CD4-positive, alpha-beta T cell (primary cell): ENCODE results near the gene SCAMP5. TPM values are rescaled to one million over a fixed set of nuclear protein-coding genes. Genes with fewer than 3 reads are reported as not detected.

Source experiments
- ATAC-seq: fragments of 200-7000 bp; cut with Tn5 transposase; one replicate; pipeline ENCODE4 v1.10.0; 2022; ENCODE audit warnings: mild to moderate bottlenecking; ENCODE audit not compliant: poor library complexity
- CTCF ChIA-PET: fragments of 350-600 bp; sonication (Branson Sonifier 250); formaldehyde crosslinking; loops from one replicate; lab custom pipeline; 2021; ENCODE audit warnings: antibody characterized with exemption, inconsistent platforms; lab: Charles Lee
- POLR2A ChIA-PET: fragments of 350-600 bp; sonication (Branson Sonifier 250); formaldehyde crosslinking; loops from one replicate; lab custom pipeline; 2021; ENCODE audit warnings: antibody characterized with exemption, inconsistent platforms; lab: Charles Lee
- DNase-seq, 14 experiments: peaks; one replicate each; pipeline ENCODE4 v3.0.0-alpha.2; 2013 to 2020; ENCODE audit warnings: mixed read lengths in 2 of 14
- H3K27ac ChIP-seq, 2 donors: one replicate each; pipeline versions ENCODE4 v1.5.1 to v1.7.0; 2013; ENCODE audit warnings: low read length in 2 of 2, low read depth in 1 of 2, mild to moderate bottlenecking in 1 of 2
- H3K27me3 ChIP-seq, 2 experiments: 1 replicate in 1 of 2; 2 replicates in 1 of 2; pipeline versions ENCODE4 v1.6.1 to v1.7.0; 2013; ENCODE audit warnings: low read length in 2 of 2, control low read depth in 1 of 2, mild to moderate bottlenecking in 1 of 2, moderate library complexity in 1 of 2; ENCODE audit not compliant: insufficient read depth in 2 of 2, control insufficient read depth in 1 of 2
- H3K36me3 ChIP-seq: one replicate; pipeline ENCODE4 v1.6.1; 2013; ENCODE audit warnings: low read length, control low read depth; ENCODE audit not compliant: insufficient read depth
- H3K4me1 ChIP-seq: one replicate; pipeline ENCODE4 v1.6.1; 2013; ENCODE audit warnings: low read length, control low read depth; ENCODE audit not compliant: insufficient read depth
- H3K4me3 ChIP-seq: one replicate; pipeline ENCODE4 v1.5.1; 2013; ENCODE audit warnings: mild to moderate bottlenecking, low read length, moderate library complexity
- H3K9me3 ChIP-seq, 2 experiments: 1 replicate in 1 of 2; 2 replicates in 1 of 2; pipeline versions ENCODE4 v1.6.1 to v1.7.0; 2013; ENCODE audit warnings: low read length in 2 of 2, mild to moderate bottlenecking in 2 of 2, control low read depth in 1 of 2, moderate library complexity in 1 of 2; ENCODE audit not compliant: control insufficient read depth in 1 of 2, insufficient read depth in 1 of 2
- H3K27ac Mint-ChIP-seq: one replicate; pipeline ENCODE4 v1.8.0; 2020; ENCODE audit warnings: mixed read lengths
- H3K27me3 Mint-ChIP-seq: one replicate; pipeline ENCODE4 v1.8.0; 2021; ENCODE audit warnings: mixed read lengths
- H3K36me3 Mint-ChIP-seq: one replicate; pipeline ENCODE4 v1.8.0; 2021; ENCODE audit warnings: low read depth, mixed read lengths
- H3K4me1 Mint-ChIP-seq: one replicate; pipeline ENCODE4 v1.8.0; 2021; ENCODE audit warnings: low read depth, mixed read lengths
- H3K4me3 Mint-ChIP-seq: one replicate; pipeline ENCODE4 v1.8.0; 2020; ENCODE audit warnings: mild to moderate bottlenecking, mixed read lengths
- H3K9me3 Mint-ChIP-seq: one replicate; pipeline ENCODE4 v1.8.0; 2020; ENCODE audit warnings: mixed read lengths
- intact Hi-C, 2 experiments: fragments of 100-400 bp; cut with DNase I in 1 of 2; cut with micrococcal nuclease in 1 of 2; formaldehyde crosslinking; loops; one replicate each; pipeline versions ENCODE4 v1.15.1 to v1.9.0; 2023 to 2025; cut with DNase I, micrococcal nuclease
- total RNA-seq, 174 experiments: library from RNA in 2 of 174; stranded (reverse) in 2 of 174; gene quantifications; one replicate each; pipeline ENCODE4 v1.2.3 and lab custom pipeline; 2021 to 2026
- TF ChIP-seq, protein P1 (sequence below): fragments of 200-600 bp; IDR thresholded peaks from one replicate; pipeline ENCODE4 v1.8.0; 2022; ENCODE audit warnings: antibody characterized with exemption, mild to moderate bottlenecking

The SCAMP5 gene
- total RNA-seq, 2 experiments from 2014 or later: 5.7 to 6.4 TPM

DNA sequence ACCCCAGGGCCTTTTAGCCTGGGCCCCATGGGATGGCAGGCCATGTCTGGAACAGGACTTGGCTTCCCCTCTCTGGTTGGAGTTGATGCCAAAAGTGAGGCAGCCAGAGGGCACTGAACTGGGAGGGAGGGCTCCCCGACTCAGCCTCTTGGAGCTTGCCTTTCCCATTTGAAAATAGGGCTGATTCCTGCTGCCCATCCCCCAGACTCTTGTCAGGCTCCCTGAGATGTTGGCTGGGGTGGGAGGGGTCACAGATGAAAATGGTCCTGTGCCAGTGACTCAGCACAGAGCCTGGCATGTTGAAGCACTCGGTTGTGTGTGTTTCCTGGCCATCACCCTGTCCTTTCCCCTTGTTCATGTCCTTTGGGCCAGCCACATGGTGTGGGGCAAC, 34.7 kb downstream of the SCAMP5 start:
- Mint-ChIP-seq H3K27me3 (no peaks in the 10 kb centered on the region), H3K4me3 (no peak overlapping the region), H3K27ac (no peak overlapping the region), H3K4me1 (peaks cover 12% of the 10 kb centered on the region), H3K36me3 (peaks cover 6% of the 10 kb centered on the region), H3K9me3 (no peaks in the 10 kb centered on the region)
- Histone ChIP-seq H3K36me3 (peaks cover 13% of the 10 kb centered on the region), H3K27ac (no peak overlapping the region), H3K4me1 (peaks cover 19% of the 10 kb centered on the region), H3K9me3 (no peaks in the 10 kb centered on the region), H3K4me3 (no peak overlapping the region), H3K27me3 (no peaks in the 10 kb centered on the region)
- DNase-seq: peak in 2 of 14 experiments; percentile 37 to 49
- ChIA-PET POLR2A (interaction anchor here (1.3 kb wide), 2 partner anchors 174 to 176 kb away, joined by 4 to 15 read pairs; no protein-coding TSS in a partner anchor), CTCF (interaction anchor here (1.9 to 2.0 kb wide), 2 partner anchors 171 to 175 kb away, joined by 27 to 41 read pairs; partner anchors contain the start of gene C15orf39)
- no peak for ATAC-seq
- intact Hi-C loops: loop anchor here in 1 of 2 experiments (5.0 kb wide), 1 partner anchor 277 kb away; no protein-coding TSS in a partner anchor
- TF ChIP-seq, protein P1, sequence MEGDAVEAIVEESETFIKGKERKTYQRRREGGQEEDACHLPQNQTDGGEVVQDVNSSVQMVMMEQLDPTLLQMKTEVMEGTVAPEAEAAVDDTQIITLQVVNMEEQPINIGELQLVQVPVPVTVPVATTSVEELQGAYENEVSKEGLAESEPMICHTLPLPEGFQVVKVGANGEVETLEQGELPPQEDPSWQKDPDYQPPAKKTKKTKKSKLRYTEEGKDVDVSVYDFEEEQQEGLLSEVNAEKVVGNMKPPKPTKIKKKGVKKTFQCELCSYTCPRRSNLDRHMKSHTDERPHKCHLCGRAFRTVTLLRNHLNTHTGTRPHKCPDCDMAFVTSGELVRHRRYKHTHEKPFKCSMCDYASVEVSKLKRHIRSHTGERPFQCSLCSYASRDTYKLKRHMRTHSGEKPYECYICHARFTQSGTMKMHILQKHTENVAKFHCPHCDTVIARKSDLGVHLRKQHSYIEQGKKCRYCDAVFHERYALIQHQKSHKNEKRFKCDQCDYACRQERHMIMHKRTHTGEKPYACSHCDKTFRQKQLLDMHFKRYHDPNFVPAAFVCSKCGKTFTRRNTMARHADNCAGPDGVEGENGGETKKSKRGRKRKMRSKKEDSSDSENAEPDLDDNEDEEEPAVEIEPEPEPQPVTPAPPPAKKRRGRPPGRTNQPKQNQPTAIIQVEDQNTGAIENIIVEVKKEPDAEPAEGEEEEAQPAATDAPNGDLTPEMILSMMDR: no peak

GRCh38 chr15:75030424-75030823, 35.1 kb downstream of the SCAMP5 start:
- Histone ChIP-seq H3K27me3 (no peaks in the 10 kb centered on the region), H3K4me1 (peaks cover 18% of the 10 kb centered on the region), H3K36me3 (peaks cover 13% of the 10 kb centered on the region), H3K9me3 (no peaks in the 10 kb centered on the region), H3K27ac (no peak overlapping the region), H3K4me3 (no peak overlapping the region)
- no peak overlapping the region for H3K4me3 Mint-ChIP-seq
- H3K27ac Mint-ChIP-seq: no peak overlapping the region
- no peak for DNase-seq
- H3K36me3 Mint-ChIP-seq: peaks cover 6% of the 10 kb centered on the region
- no peaks in the 10 kb centered on the region for H3K9me3 Mint-ChIP-seq
- intact Hi-C loops: loop anchor here in 1 of 2 experiments (5.0 kb wide), 1 partner anchor 277 kb away; no protein-coding TSS in a partner anchor
- TF ChIP-seq, protein P1: no peak
- ChIA-PET POLR2A (interaction anchor here (0.7 kb wide), 1 partner anchor 422 kb away, joined by 3 read pairs; no protein-coding TSS in a partner anchor), CTCF (interaction anchor here (1.1 to 2.0 kb wide), 3 partner anchors 171 to 174 kb away, joined by 5 to 41 read pairs (median 27); partner anchors contain the start of gene C15orf39)
- H3K4me1 Mint-ChIP-seq: peaks cover 8% of the 10 kb centered on the region
- ATAC-seq: no peak
- no peaks in the 10 kb centered on the region for H3K27me3 Mint-ChIP-seq

GRCh38 chr15:75031848-75032247, 36.5 kb downstream of the SCAMP5 start:
- Mint-ChIP-seq H3K36me3 (peaks cover 6% of the 10 kb centered on the region), H3K4me3 (no peak overlapping the region), H3K27me3 (no peaks in the 10 kb centered on the region), H3K9me3 (no peaks in the 10 kb centered on the region), H3K27ac (no peak overlapping the region), H3K4me1 (peaks cover 7% of the 10 kb centered on the region)
- Histone ChIP-seq H3K4me3 (no peak overlapping the region), H3K9me3 (no peaks in the 10 kb centered on the region), H3K27ac (no peak overlapping the region), H3K36me3 (peaks cover 13% of the 10 kb centered on the region), H3K27me3 (no peaks in the 10 kb centered on the region), H3K4me1 (peaks cover 18% of the 10 kb centered on the region)
- ChIA-PET CTCF (interaction anchor here (1.1 kb wide), 1 partner anchor 173 kb away, joined by 5 read pairs; no protein-coding TSS in a partner anchor), POLR2A (no interaction called here)
- DNase-seq (peak in 1 of 14 experiments; percentile 26), ATAC-seq (no peak)
- intact Hi-C loops: loop anchor here in 1 of 2 experiments (5.0 kb wide), 1 partner anchor 275 kb away; no protein-coding TSS in a partner anchor
- TF ChIP-seq, protein P1: no peak
